Posterior cingulate gyrus (tissue), 11 donors: ENCODE measurements around the gene ILK.

Experiments used
- DNase-seq, 10 donors: peaks; one replicate each; pipeline versions ENCODE4 v3.0.0 to v3.0.0-alpha.2; 2020 to 2021; ENCODE audit warnings: mixed read lengths in 3 of 10
- intact Hi-C: fragments of 100-400 bp; cut with DNase I; formaldehyde crosslinking; loops from one replicate; pipeline ENCODE4 v1.15.1; 2023

ILK gene

DNA sequence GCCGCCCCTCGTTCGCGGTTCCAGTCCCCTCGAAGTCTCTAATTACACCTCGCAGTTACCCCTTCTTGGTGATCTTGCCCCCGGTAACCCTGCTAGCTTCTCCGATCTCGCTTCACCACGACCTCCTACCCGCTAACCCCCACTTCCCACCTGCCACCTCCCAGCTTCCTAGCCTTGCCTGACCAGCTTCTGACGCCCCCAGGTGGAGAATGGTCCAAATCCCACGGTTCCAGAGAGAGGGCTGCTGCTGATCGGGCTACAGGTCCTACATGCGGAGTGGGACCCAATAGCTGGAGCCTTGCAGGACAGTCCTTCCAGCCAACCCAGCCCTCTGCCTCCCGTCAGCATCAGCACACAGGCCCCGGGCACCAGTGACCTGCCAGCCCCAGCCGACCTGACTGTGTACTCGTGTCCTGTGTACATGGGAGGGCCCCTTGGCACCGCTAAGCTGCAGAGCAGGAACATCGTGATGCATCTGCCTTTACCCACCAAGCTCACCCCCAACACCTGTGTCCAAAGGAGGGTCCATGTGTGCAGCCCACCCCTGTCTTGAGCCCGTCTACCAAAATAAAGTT lies 32.1 kb upstream of the ILK start:
- no peak for DNase-seq
- intact Hi-C loops, result no loop called here

DNA sequence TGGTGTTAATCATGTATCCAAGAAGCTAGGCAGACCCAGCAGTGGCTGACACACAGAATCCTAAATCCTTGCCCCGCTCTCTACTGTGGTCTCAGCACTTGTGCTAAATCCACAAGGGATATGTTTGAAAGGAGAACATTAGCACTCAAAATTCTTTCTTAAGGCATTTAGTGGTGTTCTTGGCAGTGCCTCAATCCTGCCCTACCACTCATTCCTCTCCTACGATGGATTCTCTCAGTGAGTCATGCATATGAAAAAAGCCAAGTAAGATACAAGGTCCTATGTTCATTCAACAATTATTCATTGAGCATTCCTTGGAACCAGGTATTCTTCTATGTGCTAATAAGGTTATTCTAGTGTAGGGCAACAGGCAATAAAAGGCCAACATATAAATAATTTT lies 31.4 kb upstream of the ILK start:
- DNase-seq, result no peak
- intact Hi-C loops, result no loop called here

DNA sequence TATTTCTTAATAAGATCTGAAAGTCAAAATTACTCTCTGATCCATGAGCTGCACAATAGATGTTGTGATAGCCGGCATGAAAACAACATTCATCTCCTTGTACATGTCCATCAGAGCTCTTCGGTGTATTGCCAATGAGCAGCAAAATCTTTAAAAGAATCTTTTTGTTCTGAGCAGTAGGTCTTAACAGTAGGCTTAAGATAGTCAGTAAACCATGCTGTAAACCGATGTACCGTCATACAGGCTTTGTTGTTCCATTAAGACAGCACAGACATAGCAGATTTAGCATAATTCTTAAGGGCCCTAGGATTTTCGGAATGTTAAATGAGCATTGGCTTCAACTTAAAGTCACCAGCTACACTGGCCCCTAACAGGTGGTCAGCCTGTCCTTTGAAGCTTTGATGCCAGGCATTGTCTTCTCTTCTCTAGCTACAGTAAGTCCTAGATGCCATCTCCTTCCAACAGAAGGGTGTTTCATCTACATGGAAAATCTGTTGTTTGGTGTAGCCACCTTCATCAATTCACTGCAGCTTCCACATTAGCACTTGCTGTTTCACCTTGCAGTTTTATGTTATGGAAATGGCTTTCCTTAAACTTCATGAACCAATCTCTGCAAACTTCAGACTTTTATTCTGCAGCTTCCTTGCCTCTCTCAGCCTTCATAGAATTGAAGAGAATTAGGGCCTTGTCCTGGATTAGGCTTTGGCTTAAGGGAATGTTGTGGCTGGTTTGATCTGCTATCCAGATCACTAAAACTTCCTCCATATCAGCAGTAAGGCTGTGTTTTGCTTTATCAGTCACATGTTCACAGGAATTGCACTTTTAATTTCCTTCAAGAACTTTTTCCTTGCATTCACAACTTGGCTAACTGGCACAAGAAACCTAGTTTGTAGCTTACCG lies 28.5 kb upstream of the ILK start:
- DNase-seq, result no peak
- intact Hi-C loops, result loop anchor here (5.0 kb wide), 1 partner anchor 43 kb away; no protein-coding TSS in a partner anchor

DNA sequence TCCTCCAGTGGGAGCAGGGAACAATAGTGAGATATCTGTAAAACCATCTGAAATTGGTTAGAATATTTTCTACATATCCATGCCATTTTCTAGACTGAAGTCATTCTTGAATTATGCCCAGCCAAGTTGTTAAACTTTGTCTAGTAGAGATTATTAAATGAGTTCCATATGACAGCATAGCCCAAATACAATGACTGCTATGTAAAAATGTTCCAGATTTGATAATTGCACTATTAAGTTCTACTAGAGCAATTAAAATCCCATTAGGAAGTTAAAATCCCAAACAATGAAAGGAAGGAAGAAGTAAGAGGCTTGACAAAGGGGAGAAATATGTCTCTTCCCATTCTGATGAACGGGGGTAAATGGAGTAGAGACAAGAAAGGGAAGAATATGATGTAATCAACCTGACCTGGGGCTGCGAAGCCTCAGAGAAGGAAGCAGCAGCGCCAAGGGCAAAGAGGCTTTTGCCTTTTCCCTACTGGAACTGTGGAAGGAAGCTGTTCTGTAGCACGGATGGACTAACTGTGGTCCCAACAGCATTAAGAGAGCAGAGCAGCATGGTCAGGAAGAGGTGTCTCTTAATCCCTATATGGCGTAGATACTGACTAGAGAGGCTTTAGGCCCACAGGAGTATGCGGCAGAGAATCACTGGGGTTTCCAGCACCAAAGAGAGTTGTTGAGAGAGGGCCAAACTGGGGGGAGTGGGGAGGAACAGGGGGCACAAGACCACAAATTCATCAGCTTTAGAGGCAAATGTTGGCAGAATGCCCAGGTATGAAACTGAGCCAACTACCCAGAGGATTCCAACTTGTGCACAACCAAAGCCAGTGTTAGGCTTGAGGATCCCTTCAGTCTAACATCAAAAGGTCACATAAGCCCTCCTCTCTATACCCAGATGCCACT lies 26.9 kb upstream of the ILK start:
- intact Hi-C loops, result loop anchor here (5.0 kb wide), 1 partner anchor 44 kb away; no protein-coding TSS in a partner anchor
- peak in 6 of 10 donors; percentile 65 to 94 (median 76) for DNase-seq

DNA sequence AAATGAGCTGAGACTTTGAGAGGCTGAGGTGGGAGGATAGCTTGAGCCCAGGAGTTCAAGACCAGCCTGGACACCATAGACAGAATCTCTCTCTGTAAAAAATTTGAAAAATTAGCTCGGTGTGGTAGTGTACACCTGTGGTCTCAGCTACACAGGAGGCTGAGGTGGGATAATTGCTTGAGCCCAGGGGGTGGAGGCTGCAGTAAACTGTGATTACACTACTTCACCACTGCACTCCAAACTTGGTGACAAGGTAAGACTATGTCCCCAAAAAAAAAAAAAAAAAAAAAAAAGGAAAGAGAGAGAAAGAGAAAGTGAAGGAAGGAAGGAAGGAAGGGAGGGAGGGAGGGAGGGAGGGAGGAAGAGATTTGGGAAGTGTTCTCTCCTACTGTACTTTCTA lies 25.4 kb upstream of the ILK start:
- intact Hi-C loops, result loop anchor here (5.0 kb wide), 1 partner anchor 46 kb away; no protein-coding TSS in a partner anchor
- DNase-seq, result no peak

DNA sequence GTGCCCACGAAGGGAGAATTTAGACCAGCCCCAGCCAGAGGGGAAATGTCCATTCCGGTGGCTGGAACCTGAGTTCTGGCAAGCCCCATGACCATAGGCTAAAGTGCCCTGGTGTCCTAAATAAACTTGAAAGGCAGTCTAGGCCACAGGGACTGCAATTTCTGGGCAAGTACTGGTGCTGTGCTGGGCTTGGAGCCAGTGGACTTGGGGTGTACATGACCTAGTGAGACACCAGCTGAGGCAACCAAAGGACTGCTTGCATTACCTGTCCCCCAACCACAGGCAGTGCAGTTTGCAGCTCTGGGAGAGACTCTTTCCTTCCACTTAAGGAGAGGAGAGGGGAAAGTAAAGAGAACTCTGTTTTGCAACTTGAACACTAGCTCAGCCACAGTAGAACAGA lies 23.9 kb upstream of the ILK start:
- intact Hi-C loops, result loop anchor here (5.0 kb wide), 1 partner anchor 47 kb away; no protein-coding TSS in a partner anchor
- DNase-seq, result no peak

DNA sequence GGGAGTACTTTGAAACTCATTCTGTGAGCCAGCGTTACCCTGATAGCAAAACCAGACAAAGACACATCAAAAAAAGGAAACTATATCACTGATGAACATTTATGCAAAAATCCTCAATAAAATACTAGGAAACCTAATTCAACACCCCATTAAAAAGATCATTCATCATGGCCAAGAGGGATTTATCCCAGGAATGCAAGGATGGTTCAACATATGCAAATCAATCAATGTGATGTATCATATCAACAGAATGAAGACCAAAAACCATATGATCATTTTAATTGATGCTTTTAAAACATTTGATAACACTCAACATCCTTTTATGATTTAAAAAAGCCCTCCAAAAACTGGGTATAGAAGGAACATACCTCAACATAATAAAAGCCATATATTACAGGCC lies 20.0 kb upstream of the ILK start:
- no peak for DNase-seq
- intact Hi-C loops, result no loop called here

DNA sequence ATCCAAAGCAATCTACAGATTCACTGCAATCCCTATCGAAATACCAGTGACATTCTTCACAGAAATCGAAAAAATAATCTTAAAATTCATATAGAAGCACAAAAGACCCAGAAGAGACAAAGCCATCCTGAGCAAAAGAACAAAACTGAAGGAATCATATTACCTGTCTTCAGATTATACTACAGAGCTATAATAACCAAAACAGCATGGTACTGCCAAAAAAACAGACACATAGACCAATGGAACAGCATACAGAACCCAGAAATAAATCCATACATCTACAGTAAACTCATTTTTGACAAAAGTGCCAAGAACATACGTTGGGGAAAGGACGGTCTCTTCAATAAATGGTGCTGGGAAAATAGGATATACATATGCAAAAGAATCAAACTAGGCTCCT lies 19.0 kb upstream of the ILK start:
- intact Hi-C loops, result no loop called here
- DNase-seq, result no peak

DNA sequence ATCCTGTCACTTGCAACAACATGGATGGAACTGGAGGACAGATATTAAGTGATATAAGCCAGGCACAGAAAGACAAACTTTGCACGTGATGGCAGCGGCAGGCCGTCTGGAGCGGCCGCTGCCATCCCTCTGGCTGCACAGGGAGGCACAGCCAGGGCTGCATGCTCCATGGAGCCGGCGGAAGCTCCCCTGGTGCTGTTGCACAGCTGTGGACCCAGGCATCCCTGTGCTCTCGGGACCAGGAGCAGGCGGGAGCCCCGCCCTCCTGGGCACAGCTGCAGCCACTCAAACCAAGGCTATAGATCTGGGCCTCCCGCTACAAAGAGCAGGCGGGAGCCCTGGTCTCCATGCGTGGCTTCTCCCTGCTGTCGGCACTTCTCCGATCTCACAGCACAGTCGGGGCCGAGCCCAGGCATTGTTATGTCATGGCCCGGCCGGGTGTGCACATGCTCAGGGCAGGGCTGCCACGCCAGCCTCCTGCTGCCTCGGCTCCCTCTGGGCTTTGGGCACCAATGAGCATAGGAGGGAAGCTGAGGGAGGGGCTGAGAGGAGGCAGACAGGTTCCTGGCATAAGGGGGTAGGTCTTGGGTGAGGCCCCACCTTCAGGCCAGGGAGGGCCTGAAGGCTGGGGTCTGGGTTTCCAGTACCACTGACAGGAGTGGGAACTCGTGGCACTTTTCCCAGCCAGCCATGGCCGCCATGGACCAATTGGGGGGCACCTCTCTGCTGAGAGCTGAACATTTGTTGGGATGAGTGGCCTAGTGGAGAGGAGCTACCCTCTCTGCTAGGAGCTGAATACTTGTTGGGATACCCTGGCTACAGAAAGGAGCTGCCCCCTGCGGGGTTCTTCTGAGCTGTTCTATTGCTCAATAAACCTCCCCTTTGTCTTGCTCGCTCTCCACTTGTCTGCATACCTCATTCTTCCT lies 16.9 kb upstream of the ILK start:
- intact Hi-C loops, result no loop called here
- DNase-seq, result peak in 3 of 10 donors; percentile 69 to 93 (median 81)

DNA sequence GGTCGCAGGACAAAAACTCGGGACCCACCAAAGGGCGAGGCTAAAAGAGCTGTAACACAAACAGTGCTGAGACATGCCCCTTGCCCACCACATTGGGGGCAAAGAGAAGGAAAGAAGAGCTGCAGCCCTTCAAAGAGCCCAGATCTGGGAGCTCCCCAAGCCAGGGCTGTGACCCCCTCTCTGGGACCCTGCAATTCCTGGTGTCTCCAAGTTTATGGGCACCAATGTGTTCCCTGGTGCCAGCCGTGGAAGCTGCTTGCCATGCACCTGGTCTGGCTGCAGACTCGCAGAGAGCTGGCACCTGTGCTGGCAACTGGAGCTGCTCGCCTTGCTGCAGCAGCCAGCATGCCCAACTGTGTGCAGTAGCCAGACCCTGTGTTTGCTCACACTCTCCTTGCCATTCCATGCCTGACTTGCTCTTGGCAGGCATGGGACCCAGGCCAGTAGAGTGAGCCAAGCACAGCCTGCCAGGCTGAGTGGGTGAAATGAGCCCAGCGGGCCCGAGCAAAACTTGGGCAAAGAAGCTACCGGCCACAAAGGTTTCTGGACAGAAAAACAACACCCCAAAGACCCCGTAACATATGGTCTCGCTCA lies 16.1 kb upstream of the ILK start:
- intact Hi-C loops, result no loop called here
- DNase-seq, result peak in 7 of 10 donors; percentile 32 to 90 (median 63)

DNA sequence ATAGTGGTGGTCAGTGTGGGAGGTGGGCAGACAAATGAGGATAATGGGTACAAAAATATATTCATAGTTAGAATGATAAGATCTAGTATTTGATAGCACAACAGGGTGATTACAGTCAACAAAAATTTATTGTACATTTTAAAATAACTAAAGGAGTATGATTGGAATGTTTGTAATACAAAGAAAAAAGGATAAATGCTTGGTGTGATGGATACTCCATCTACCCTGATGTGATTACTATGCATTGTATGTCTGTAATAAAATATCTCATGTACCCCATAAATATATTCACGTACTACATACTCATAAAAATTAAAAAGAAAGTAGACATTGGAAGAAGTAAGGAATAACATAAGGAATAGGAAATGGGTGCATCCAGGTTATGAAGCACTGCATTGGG lies 15.6 kb upstream of the ILK start:
- DNase-seq, result no peak
- intact Hi-C loops, result no loop called here

DNA sequence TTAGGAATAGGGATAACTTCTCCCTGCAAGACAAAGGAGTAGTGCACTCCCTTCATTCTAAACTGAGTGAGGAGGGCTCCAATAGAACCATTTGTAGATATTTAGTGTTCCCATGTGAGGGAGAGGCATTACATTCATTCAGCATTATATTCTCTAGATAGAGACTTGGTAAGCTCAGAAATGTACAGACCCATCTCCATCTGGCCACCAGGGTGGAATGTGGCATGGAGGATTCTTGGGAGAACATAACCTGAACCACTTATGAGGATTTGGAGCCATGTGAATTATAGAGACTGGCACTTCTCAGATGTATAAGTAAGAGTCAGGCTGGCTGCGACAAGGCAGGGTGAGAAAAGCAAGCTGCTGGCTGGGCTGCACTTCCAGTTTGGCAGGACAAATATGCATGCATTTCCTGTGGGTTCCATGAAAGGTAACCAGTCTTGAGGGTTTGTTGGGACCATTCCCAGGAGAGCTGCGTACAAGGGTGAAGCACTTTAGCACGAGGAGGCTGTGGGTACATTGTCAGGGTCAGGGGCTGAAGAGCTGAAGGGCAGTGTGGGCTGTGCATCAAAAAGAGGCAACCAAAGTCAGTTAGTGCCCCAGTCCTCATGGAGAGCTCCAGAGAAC lies 9.3 kb upstream of the ILK start:
- no peak for DNase-seq
- intact Hi-C loops, result no loop called here

DNA sequence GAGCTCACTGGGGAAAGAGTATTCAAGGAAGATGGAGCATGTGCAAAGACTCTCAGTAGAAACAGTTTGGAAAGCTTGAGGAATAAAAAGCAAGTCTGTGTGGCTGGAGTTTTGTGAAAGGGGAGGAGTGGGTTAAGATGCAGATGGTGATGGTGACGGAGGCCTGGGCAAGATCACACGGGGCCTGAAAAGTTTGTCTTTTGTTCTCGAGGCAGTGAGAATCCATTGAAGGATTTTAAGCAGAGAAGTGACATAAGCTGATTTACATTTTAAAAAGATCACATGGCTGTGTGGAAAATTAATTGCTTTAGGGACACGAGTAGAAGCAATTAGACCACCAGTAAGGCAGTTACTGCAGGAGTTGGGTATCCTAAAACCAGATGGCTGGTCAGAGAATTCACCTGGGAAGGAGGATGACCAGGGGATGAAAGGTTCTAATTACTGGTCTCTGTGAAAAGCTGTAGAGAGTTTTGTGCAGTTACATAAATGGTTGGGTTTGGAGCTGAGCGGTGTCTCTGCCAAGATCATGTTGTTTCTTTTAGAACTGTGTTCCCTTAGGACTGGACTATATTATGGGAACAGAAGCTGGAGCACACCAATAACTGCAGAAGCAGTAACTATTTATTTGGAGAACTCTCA lies 7.2 kb upstream of the ILK start:
- no peak for DNase-seq
- intact Hi-C loops, result no loop called here

DNA sequence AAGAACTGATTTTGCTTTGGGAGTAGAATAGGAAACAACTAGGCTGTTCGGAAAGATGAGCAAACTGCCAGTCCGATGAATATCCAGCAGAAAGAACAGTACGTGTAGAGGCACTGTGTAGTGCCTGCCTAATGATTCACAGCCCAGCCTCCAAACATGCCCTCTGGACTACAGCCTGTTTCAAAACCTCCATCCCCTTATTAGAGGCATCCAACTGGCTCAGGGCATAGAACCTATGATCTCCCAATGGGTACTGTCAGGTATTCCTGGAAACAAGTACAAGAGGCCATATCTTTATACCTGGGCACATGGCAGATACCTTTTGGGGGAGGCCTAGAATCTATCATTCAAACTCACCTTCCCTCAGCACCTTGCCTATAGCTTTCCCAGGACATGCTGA lies 5.0 kb upstream of the ILK start:
- DNase-seq, result no peak
- intact Hi-C loops, result no loop called here

DNA sequence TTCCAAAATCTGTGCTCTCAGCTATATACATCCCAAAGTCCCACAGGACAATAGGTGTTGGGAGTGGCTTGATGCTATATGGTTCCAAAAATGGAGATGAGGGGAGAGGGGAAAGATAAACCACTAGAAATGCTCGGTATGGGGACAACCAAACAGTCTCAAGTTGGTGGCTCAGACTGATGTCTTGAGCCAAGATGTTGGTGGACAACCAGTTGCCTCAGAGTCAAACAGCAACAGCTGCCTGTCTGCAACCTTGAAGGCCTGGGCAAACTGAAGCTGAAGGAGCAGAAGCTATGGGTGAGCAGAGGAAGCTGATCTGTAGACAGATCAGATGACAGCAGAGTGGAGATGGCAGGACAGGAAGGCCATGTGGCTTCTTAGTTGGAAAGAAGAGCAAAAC lies 4.1 kb upstream of the ILK start:
- DNase-seq, result no peak
- intact Hi-C loops, result no loop called here

DNA sequence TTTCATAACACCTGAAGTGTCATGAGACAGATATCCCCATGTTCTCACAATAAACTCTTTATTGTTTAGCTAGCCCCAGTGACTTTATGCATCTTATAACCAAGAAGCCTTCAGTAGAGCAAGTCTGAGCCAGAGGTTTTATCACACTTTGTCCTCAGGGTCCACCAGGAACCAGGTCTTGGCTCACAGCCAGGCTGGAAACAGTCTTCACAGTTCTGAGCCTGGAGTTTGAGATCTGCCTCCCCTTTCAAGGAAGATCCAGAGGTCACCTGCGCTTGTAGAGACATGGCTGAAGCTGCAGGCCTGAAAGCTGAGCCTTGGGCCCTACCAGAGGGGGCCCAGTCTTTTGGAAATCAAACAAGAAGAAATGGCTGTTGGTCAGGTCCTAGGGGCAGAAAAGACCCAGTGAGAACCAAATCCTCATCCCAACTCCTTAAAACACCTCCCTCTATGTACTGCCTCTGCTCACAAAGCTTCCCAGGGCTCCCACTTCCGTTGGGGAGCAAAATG lies 3.6 kb upstream of the ILK start:
- intact Hi-C loops, result loop anchor here (5.0 to 10.0 kb wide), 3 partner anchors 68 to 208 kb away; partner anchors contain the start of genes SMPD1 and TRIM3
- no peak for DNase-seq

DNA sequence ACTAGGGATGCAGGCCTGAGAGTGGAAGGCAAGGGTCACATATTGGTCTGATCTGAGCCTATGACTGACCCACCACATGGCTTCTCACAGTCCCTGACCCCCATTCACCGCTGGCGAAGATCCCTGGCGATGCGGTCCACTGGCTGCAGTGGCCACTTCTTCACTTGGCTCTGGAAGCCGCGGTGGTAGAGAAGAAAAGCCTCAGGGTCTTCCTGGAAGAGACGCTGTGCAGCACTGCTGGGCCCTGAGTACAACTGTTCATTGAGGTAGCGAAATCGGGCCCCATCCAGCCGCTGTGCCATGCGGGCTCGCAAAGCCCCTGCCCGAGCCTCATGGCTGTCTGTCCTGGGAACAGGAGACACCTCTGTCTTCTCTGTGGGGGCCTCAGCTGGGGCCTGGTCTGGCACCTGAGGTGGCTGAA lies 2.5 kb upstream of the ILK start:
- intact Hi-C loops, result loop anchor here (5.0 to 10.0 kb wide), 3 partner anchors 69 to 209 kb away; partner anchors contain the start of genes SMPD1 and TRIM3
- DNase-seq, result no peak
